Testis (tissue), 3 donors: Measurements from ENCODE around the gene TK2. TPM values are rescaled to one million over a fixed set of nuclear protein-coding genes. Genes with fewer than 3 reads are reported as not detected.

Experiments used
- DNase-seq: peaks from one replicate; pipeline ENCODE4 v3.0.0-alpha.2; 2019
- H3K27ac ChIP-seq, 2 donors: fragments of 200-600 bp; sonication (generic); one replicate each; pipeline ENCODE4 v1.5.1; 2019
- H3K27me3 ChIP-seq: fragments of 200-600 bp; sonication (generic); one replicate; pipeline ENCODE4 v1.5.1; 2019
- H3K36me3 ChIP-seq: fragments of 200-600 bp; sonication (generic); one replicate; pipeline ENCODE4 v1.5.1; 2017; ENCODE audit warnings: low read depth; ENCODE audit errors: missing control alignments
- H3K4me1 ChIP-seq: fragments of 200-600 bp; sonication (generic); one replicate; pipeline ENCODE4 v1.5.1; 2019
- H3K4me3 ChIP-seq, 2 donors: fragments of 200-600 bp; sonication (generic); one replicate each; pipeline ENCODE4 v1.5.1; 2017 to 2019
- H3K9me3 ChIP-seq: fragments of 200-600 bp; sonication (generic); one replicate; pipeline ENCODE4 v1.5.1; 2017
- CTCF ChIP-seq, 3 experiments: fragments of 450-650 bp in 2 of 3; fragments of 200-600 bp in 1 of 3; sonication (generic) in 1 of 3; IDR thresholded peaks; one replicate each; pipeline ENCODE4 v1.5.1; 2016 to 2019; ENCODE audit warnings: antibody characterized with exemption in 3 of 3, mild to moderate bottlenecking in 2 of 3, moderate library complexity in 1 of 3
- POLR2A ChIP-seq: fragments of 450-650 bp; IDR thresholded peaks from one replicate; pipeline ENCODE4 v1.6.1; 2017; ENCODE audit warnings: antibody characterized with exemption, mild to moderate bottlenecking, moderate library complexity
- WGBS, 2 donors: methylation state at CpG; one replicate each; pipeline ENCODE4 v1.1.5; 2018; 5-methylcytosine and 5-hydroxymethylcytosine counted together
- intact Hi-C: fragments of 100-400 bp; cut with DNase I; formaldehyde crosslinking; loops from one replicate; pipeline ENCODE4 v1.15.1; 2023; ENCODE audit warnings: low total_unique reads
- polyA plus RNA-seq: library from polyadenylated mRNA; stranded (reverse); fragments of 350-450 nt; fragmentation: Illumina TruSeq; extraction: RNeasy Lipid Tissue Mini Kit (QIAGEN cat#74804); gene quantifications from one replicate; pipeline ENCODE4 v1.2.3, GENCODE V29; 2014; ENCODE audit warnings: low read depth, low replicate concordance; ENCODE audit not compliant: insufficient read depth
- total RNA-seq, 2 donors: library from RNA; depleted of rRNA; stranded (reverse); fragments of >200 nt; gene quantifications; one replicate each; pipeline ENCODE4 v1.2.3, GENCODE V29; 2016

The TK2 gene
- total and polyA plus RNA-seq, 3 donors from 2014 or later = 51.7 to 73.4 (median 66.8) TPM

GRCh38 chr16:66592814-66593213, 42.9 kb upstream of the TK2 start:
- intact Hi-C loops = no loop called here
- Histone ChIP-seq H3K9me3 (no peaks in the 10 kb centered on the region), H3K27me3 (no peaks in the 10 kb centered on the region), H3K27ac (no peak overlapping the region), H3K4me1 (no peaks in the 10 kb centered on the region), H3K36me3 (no peaks in the 10 kb centered on the region), H3K4me3 (no peak overlapping the region)
- no peak for DNase-seq
- WGBS, 2 donors = 96 to 97% methylated on average over 3 of the region's 3 CpGs
- TF ChIP-seq POLR2A (no peak), CTCF (IDR thresholded peaks at IDR 0.05) (no peak)

- no peaks in the 10 kb centered on the region for H3K4me1 ChIP-seq
- 89 to 92% methylated on average over 3 of the region's 3 CpGs for WGBS, 2 donors
- no peak overlapping the region for H3K4me3 ChIP-seq
- no peaks in the 10 kb centered on the region for H3K36me3 ChIP-seq
- TF ChIP-seq CTCF (IDR thresholded peaks at IDR 0.05) = no peak
- no peak for TF ChIP-seq POLR2A
- no peaks in the 10 kb centered on the region for H3K9me3 ChIP-seq
- intact Hi-C loops = no loop called here
- no peak for DNase-seq
- H3K27me3 ChIP-seq = no peaks in the 10 kb centered on the region
- no peak overlapping the region for H3K27ac ChIP-seq
These were observed 42.3 kb upstream of the TK2 start for GRCh38 chr16:66592241-66592640.

GRCh38 chr16:66591018-66591417, 41.1 kb upstream of the TK2 start:
- no peak overlapping the region for H3K27ac ChIP-seq
- WGBS, 2 donors = 92 to 93% methylated on average over 4 of the region's 4 CpGs
- H3K36me3 ChIP-seq = no peaks in the 10 kb centered on the region
- H3K4me3 ChIP-seq = no peak overlapping the region
- intact Hi-C loops = no loop called here
- TF ChIP-seq CTCF (IDR thresholded peaks at IDR 0.05) = no peak
- H3K27me3 ChIP-seq = no peaks in the 10 kb centered on the region
- no peak for DNase-seq
- no peaks in the 10 kb centered on the region for H3K4me1 ChIP-seq
- no peaks in the 10 kb centered on the region for H3K9me3 ChIP-seq

- WGBS, 2 donors = 91 to 93% methylated on average over 8 of the region's 8 CpGs
- no peaks in the 10 kb centered on the region for H3K36me3 ChIP-seq
- intact Hi-C loops = no loop called here
- no peaks in the 10 kb centered on the region for H3K27me3 ChIP-seq
- DNase-seq = no peak
- TF ChIP-seq POLR2A (no peak), CTCF (IDR thresholded peaks at IDR 0.05) (no peak)
- no peak overlapping the region for H3K4me3 ChIP-seq
- no peaks in the 10 kb centered on the region for H3K4me1 ChIP-seq
- no peaks in the 10 kb centered on the region for H3K9me3 ChIP-seq
- H3K27ac ChIP-seq = no peak overlapping the region
These were observed 40.4 kb upstream of the TK2 start for GRCh38 chr16:66590322-66590721.

- TF ChIP-seq CTCF (IDR thresholded peaks at IDR 0.05) (peak in 2 of 3 experiments; percentile 46 to 51), POLR2A (no peak)
- H3K9me3 ChIP-seq = no peaks in the 10 kb centered on the region
- H3K36me3 ChIP-seq = no peaks in the 10 kb centered on the region
- no peak overlapping the region for H3K4me3 ChIP-seq
- intact Hi-C loops = no loop called here
- H3K4me1 ChIP-seq = no peaks in the 10 kb centered on the region
- WGBS, 2 donors = 89 to 99% methylated on average over 6 to 8 of the region's 8 CpGs
- no peak overlapping the region for H3K27ac ChIP-seq
- DNase-seq = no peak
- H3K27me3 ChIP-seq = no peaks in the 10 kb centered on the region
These were observed 39.2 kb upstream of the TK2 start for GRCh38 chr16:66588981-66589713.
